Fibroblast of the aortic adventitia (primary cell): ENCODE results near the gene SLC9A4. TPM values are rescaled to one million over a fixed set of nuclear protein-coding genes. Genes with fewer than 3 reads are reported as not detected.

Experiments used
- DNase-seq: peaks from one replicate; pipeline ENCODE4 v3.0.0-alpha.2; 2010; ENCODE audit warnings: low read depth
- H3K4me3 ChIP-seq: 2 replicates; pipeline ENCODE4 v1.5.1; 2011; ENCODE audit warnings: low read depth, mild to moderate bottlenecking, control low read depth, low read length, moderate library complexity
- CTCF ChIP-seq: IDR thresholded peaks from 2 replicates; pipeline ENCODE4 v1.5.1; 2011; ENCODE audit warnings: mild to moderate bottlenecking, low read length, control low read depth, inconsistent platforms; ENCODE audit not compliant: insufficient read depth
- total RNA-seq: library from RNA; depleted of rRNA; stranded (reverse); fragments of >200 nt; gene quantifications from 2 replicates; pipeline ENCODE4 v1.2.3, GENCODE V29; 2012; ENCODE audit warnings: low replicate concordance

Gene SLC9A4
- total RNA-seq, 1 donor = not detected

GRCh38 chr2:102483086-102483485, 10.1 kb downstream of the SLC9A4 start:
- no peak for DNase-seq
- TF ChIP-seq CTCF = no peak

GRCh38 chr2:102484310-102485061, 11.5 kb downstream of the SLC9A4 start:
- no peak overlapping the region for H3K4me3 ChIP-seq
- no peak for TF ChIP-seq CTCF
- DNase-seq = no peak

More at GRCh38 chr2:102483086-102483485, 10.1 kb downstream of the SLC9A4 start:
- no peak overlapping the region for H3K4me3 ChIP-seq

GRCh38 chr2:102485147-102485785, 12.2 kb downstream of the SLC9A4 start:
- DNase-seq = peak; percentile 46
- no peak for TF ChIP-seq CTCF
- no peak overlapping the region for H3K4me3 ChIP-seq

- no peak for TF ChIP-seq CTCF
- H3K4me3 ChIP-seq = no peak overlapping the region
- no peak for DNase-seq
These were observed 14.1 kb downstream of the SLC9A4 start for GRCh38 chr2:102486941-102487702.

GRCh38 chr2:102487761-102488462, 14.9 kb downstream of the SLC9A4 start:
- peak; percentile 55 for DNase-seq
- TF ChIP-seq CTCF = no peak
- H3K4me3 ChIP-seq = no peak overlapping the region

- no peak for TF ChIP-seq CTCF
- no peak overlapping the region for H3K4me3 ChIP-seq
- DNase-seq = no peak
These were observed 16.6 kb downstream of the SLC9A4 start for GRCh38 chr2:102489646-102490045.
